Measurements from ENCODE around the gene APOBEC3B.

Gene APOBEC3B

DNA sequence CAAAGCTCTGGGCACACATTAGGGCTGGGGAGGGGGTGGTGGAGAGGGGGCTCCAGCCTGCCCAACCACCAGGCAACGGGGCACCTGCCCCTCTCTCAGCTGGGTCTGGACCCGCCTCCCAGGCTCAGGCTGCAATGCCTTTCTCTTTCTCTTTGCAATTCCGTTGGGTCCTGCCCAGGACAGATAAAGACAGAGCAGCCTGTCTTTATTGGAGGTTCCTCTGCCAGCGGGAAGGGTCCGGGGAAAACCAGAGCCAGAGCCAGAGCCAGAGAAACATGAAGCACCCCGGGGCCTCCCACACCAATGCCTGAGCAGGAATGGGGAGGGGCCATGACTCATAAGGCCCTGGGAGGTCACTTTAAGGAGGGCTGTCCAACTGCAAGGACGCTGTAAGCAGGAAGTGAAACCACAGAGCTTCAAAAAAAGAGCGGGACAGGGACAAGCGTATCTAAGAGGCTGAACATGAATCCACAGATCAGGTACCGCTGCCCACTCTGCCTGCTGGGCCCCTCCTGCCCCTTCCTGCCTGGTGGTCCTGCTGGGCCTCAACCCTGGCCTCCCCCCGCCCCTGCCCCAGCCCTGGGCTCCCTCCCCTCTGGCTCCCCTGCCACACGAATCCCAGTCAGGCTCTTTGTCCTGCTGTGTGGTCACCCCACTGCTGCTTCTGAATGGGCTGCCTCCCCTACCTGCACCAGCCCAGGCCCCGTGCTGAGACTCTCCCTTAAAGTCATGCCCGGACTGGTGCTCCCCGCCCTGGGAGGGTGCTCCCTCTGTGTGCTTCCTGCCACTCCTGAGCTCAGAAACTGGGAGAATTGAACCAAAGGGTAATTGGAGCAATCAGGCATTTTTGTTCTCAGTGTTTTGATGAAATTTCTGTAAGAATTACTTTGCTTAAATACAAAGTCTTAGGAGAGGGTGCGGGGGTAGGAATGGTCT lies at the start of gene APOBEC3B:
APOBEC3B (plus strand) TSS at position 356 of the 936 bp plus-strand sequence; CDS start at position 463, 107 bp downstream.
- peak; percentile 99 for DNase-seq

DNA sequence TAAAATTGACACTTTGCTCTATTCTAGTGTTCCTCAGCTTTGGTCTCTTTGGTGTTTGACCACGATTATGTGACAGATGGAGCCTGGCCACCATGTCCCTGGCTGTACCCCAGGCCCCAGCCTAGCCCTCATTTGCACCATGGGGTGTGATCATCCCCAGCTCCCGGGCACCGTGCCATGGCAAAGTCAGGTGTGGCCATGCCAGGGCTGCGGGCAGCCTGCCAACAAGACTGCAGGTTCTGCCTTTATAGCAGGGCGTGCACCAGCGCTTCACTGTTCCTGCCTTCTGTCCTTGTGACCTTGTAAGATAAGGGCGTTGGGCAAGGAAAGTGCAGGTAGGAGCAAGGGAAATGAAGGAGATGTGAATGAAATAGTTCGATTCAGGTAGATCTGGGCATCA lies 47.1 kb upstream of the APOBEC3B start:
- no peak for DNase-seq

DNA sequence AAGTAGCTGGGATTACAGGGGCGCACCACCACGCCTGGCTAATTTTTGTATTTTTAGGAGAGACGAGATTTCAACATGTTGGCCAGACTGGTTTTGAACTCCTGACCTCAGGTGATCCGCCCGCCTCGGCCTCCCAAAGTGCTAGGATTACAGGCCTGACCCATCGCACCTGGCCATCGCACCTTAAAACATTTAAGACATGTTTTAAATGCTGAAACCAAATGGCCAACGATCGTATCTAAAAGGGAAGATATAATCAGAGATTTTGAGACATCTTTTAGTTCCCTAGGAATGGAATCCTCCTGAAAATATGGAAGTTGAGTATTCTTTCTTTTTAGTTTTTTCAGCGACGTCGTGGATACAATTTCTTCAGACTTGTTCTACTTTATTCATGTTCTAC lies 46.5 kb upstream of the APOBEC3B start:
- no peak for DNase-seq

DNA sequence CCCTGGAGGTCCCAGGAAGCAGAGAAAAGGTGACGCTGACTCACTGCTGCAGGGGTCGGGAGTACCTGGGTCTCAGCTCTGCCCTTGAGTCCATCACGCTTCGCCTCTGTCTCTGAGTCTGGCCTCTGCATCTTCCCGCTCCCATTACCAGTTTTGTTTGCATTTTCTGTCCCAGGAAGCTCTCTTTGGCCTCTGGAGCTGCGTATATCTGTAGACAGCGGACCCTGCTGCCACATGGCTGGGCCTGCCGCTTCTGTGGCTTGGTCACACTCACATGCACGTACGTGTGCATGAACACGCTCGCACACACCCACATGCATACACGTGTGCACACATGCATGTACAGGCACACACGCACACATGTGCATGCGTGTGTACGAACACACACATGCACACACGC lies 45.6 kb upstream of the APOBEC3B start:
- no peak for DNase-seq

DNA sequence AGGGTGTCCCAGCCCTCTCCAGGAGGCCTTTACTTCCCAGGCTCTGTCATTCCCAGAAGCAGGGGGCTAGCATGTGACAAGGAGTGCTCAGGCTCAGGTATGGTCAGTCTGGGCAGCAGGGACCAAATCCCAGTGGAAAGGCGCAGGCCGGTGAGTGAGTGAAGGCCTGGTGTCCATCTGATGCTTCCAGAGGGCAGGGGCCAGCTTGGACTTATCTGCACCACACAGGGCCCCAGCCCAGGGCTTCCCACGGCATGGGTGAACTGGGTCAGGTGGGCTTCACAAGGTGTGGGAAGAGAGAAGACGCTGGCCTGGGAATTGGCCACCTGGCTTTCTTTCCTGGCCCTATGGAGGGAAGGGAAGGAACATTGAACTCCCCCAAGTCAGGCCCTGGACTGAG lies 45.1 kb upstream of the APOBEC3B start:
- no peak for DNase-seq

DNA sequence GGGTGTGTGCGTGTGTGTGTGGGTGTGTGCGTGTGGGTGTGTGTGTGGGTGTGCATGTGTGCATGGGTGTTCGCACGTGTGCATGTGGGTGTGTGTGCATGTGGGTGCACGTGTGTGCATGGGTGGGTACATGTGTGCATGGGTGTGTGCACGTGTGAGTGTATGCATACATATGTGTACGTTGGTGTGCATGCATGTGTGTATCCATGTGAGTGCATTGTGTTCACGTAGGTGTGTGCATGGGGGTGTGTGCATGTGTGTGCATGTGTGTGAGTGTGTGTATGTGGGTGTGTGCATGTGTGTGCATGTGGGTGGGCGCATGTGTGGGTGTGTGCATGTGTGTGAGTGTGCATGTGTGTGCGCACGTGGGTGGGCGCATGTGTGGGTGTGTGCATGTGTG lies 44.6 kb upstream of the APOBEC3B start:
- no peak for DNase-seq

DNA sequence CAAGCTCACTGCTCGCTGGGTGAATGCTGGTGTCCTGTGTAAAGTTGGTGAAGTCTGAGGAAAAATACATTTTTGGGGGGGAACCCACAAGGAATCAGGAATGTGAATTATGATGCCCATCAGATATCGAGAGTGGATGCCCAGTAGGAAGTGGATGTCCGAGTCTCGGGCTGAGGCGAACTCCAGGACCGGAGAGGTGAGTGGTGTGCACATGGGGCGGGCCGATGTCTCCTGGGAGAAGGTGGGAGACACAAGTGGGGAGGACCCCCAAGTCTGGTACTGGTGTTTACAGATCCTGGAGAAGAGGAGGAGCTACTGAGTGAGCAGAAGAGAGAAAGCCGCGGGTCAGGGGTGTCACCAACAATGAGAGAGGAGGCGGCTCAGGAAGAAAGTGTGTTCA lies 43.9 kb upstream of the APOBEC3B start:
- DNase-seq, result no peak

DNA sequence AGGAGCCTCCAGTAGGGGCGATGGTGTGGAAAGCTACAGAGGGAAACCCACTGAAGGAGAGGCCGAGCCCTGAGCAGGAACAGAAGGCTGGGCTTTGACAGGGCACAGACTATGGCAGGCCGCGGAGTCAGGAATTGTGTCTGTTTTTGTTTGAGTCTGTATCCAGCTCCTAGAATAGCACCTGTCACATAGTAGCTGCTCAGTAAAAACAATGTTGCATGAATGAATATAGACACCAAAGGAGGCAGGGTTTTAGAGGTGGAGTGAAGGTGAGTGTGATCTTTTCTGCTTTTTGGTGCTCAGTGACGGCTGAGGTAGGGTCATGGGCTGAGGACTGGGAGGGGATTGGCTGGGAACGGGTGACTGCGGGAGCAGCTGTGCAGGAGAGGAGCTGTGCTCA lies 43.2 kb upstream of the APOBEC3B start:
- no peak for DNase-seq

DNA sequence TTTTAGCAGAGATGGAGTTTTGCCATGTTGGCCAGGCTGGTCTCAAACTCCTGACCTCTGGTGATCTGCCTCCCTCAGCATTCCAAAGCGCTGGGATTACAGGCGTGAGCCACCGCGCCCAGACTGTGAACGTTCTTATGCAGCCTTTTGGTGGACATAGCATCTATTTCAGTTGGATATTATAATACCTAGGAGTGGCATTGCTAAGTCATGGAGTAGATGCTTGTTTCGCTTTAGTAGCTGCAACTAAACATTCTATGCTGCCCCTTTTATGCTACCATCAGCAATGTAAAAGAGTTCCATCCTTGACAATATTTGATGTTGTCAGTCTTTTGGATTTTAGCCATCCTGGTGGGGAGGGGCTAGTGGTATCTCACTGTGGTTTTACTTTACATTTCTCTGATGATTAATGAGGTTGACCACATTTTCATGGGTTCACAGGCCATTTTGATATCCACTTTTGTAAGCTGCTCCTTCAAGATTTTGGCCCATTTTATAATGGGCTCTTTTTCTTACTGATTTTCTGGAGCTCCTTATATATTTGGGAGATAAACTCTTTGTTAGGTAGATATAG lies 41.2 kb upstream of the APOBEC3B start:
- peak; percentile 86 for DNase-seq

DNA sequence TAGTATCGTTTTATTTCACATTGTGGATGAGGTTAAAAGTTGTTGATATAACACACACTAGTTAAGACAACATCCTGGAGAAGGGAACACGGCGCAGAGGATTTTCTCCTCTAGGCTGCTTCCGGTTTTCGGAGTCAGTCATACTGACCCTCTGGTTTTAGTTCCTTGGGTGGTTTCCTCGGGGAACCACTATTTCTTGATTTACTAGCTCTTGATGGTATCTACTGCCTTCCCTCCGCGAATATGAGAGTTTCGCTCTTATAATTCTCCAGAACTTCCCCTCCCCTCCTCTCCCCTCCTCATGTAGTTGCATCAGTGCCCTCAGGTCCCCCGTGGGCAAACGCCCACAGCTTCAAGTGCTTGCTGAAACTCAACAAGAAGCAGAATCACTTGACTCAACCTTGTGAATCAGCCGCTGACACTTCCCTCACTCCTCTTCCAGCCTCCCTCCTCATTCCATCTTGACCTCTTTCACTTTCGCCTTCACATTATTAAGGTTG lies 40.6 kb upstream of the APOBEC3B start:
- DNase-seq, result peak; percentile 99

DNA sequence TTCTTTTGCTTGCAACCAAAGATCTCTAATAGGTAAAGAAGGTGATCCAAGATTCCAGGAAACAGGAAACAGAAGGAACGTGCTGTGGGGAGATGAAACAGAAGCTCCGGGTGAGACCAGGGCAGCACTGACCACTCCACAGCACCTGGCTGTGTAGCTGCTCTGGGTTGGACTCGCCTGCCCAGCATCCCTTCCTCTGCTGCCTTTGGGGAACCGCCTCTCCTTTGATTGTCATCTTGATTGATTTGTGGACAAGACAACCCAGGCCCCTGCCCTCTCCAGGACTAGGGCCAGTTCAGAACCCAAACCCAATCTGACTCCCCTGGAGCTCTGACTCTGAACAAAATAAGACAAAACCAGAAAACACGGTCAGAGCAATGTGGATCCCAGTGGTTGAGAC lies 39.4 kb upstream of the APOBEC3B start:
- no peak for DNase-seq

DNA sequence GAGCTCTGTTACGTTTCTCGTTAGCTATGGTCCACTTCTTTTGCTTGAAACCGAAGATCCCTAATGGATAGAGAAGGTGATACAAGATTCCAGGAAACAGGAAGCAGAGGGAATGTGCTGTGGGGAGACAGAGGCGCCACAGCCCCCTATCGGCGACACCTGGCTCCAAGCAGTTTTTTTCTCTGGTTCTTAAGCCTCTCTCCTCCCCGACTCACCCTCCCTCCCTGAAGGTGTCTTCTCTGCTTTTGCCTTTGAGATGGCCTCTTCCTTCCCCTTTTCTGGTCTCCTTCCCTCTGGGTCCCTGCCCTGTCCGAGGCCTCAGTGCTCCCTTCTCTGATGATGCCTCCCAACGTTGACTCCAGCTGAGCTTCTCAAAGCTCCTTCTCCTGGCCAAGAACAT lies 38.9 kb upstream of the APOBEC3B start:
- peak; percentile 50 for DNase-seq

DNA sequence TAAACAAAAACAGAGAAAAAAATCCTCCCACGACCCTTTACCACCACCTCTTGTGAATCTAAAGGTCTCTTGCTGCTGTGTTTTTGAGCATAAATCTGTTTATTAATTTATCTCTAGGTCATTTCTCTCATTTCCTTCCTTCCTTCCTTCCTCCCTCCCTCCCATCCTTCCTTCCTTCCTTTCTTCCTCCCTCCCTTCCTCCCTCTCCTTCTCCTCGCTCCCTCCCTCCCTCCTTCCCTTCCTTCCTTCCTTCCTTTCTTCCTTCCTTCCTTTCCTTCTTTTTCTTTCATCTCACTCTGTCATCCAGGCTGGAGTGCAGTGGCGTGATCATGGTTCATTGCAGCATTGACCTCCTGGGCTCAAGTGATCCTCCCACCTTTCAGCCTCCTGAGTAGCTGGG lies 38.3 kb upstream of the APOBEC3B start:
- no peak for DNase-seq

DNA sequence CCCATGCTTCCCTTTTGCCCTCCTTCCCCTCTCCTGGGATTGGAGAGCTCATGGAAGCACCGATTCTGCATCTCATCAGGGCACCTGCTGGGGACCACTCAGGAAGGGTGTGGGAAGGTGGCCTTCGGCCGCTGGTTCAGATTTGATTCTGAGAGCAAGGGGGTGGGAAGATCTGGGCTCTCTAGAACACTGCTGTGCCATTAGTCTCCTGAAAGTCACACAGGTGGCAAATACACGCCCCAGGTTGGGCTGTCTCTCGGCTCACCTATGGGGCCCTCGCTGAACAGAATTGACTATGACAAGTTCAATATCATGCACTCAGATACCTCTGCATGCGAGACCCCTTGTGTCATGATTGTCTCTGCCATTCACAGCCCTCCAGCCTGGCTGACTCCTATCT lies 37.5 kb upstream of the APOBEC3B start:
- no peak for DNase-seq

DNA sequence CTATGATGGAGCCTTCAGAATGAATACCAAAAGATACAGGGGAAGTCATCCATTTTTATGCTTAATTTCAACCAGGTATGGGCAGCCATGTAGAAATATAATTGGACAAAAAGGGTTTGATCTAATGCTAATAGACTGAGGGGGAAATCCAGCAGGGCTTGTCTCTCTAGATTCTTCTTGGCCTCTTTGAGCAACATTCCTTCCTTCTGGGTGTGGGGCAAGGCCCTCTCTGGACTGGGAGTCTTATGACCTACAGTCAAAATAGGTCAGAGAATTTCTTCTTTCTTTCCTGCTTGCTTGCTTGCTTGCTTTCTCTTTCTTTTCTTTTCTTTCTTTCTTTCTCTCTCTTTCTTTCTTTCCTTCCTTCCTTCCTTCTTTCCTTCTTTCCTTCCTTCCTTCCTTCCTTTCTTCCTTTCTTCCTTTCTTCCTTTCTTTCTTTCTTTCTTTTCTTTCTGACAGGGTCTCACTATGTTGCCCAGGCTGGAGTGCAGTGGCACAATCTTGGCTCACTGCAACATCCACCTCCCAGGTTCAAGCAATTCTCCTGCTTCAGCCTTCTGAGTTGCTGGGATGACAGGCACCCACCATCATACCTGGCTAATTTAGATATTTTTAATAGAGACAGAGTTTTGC lies 36.3 kb upstream of the APOBEC3B start:
- DNase-seq, result peak; percentile 61

DNA sequence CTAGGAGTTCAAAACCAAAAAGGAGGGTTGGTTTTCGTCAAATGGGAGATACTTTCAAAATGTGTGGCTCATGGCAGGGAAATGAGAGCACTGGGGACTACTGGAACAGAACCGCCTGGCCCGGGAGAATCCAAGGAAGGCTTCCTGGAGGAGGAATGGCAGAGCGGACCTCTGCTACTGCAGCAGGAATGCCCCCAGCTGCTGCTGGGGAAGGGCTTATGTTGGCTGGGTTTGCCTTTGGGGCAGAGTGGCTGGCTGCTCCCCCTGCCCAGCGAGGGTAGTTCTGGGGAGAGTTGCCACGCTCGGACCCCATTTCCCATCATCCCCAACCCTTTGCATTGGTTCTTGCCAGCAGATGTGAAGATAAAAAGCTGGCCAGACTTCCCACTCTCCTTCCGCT lies 35.4 kb upstream of the APOBEC3B start:
- DNase-seq, result no peak

DNA sequence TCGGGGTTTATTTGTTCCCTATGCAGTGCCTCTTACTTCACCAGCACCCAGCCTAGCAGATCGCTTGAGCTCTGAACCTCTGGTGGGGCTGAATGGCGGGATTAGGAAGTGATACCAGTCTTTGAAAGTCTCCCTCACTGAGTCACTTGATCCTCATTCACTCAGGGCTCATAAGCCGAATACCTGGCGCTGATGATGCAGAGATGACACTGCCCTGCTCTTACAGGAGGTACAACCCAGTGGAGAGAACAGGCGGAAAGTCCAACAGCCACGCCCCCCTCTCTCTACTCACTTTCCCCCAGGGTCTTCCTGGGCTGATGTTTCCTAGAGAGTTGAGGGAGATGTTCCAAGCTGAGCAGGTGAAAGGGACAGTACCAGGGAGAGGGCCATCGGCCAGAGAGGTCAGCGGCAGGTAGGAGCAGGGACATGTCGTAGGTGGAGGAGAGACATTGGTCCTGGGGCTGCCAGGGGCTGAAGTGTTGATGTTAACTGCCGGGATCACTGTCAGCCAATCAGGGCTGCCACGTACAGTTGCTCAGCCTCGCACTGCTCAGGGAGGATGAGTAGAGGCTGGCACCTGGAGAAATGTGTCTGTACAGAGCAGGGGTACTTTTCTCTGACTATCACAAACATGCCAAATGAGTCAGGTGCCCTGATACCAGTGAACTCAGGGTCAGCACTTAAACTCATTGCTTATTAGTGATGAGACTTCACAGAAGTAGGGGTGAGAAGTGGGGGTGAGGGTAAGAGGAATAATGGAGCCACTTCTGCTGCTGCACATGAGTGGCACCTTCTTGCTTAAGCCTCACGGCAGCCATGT lies 34.6 kb upstream of the APOBEC3B start:
- peak; percentile 89 for DNase-seq

DNA sequence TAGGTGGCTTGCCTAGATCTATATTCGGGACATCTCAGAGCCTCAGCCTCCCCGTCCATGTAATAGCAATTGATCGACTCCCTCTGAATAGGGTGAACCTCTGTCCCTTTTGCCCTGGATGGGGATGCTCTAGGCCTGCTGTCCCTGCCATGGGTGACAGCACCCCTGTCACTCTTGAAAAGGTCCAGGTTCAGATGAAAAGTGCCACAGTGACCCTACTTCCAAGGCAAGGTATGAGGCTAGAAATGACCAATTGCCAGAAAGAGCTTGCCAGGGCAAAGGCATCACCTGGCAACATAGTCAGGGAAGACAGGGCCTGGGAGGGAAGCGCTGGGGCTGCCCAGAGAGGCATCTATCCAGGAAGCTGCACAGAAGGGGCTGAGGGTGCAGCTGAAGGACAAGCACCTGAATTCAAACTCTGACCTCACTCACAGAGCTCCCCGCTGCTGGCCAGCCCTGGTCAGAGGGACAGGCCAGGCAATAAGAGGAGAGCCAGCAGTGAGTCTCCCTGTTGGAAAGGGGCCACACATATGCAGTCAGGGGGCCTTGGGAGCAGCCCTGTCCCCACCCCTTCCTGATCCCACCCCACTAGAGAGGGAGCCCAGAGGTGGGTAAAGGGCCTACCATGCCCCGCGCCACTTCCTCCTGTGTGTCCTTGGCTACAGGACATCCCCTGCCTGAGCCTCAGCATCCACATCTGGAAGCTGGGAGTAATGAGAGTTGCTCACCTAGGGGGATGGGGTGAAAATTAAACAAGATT lies 33.8 kb upstream of the APOBEC3B start:
- no peak for DNase-seq

DNA sequence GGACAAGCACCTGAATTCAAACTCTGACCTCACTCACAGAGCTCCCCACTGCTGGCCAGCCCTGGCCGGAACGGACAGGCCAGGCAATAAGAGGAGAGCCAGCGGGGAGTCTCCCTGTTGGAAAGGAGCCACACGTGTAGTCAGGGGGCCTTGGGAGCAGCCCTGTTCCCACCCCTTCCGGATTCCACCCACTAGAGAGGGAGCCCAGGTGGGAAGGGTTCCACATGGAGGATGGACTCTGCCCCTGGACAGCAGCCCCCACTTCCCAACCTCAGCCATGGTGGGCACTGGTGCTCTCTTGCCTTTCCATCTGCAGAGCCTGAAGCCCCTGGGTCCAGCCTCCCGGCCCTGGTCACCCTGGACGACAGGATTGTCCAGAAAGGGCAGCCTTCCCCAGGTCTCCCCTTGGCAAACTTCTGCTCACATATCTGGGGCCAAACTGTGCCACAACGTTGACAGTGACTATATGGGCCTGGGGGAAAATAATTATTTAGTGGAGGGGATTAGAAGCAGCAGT lies 32.2 kb upstream of the APOBEC3B start:
- DNase-seq, result no peak

DNA sequence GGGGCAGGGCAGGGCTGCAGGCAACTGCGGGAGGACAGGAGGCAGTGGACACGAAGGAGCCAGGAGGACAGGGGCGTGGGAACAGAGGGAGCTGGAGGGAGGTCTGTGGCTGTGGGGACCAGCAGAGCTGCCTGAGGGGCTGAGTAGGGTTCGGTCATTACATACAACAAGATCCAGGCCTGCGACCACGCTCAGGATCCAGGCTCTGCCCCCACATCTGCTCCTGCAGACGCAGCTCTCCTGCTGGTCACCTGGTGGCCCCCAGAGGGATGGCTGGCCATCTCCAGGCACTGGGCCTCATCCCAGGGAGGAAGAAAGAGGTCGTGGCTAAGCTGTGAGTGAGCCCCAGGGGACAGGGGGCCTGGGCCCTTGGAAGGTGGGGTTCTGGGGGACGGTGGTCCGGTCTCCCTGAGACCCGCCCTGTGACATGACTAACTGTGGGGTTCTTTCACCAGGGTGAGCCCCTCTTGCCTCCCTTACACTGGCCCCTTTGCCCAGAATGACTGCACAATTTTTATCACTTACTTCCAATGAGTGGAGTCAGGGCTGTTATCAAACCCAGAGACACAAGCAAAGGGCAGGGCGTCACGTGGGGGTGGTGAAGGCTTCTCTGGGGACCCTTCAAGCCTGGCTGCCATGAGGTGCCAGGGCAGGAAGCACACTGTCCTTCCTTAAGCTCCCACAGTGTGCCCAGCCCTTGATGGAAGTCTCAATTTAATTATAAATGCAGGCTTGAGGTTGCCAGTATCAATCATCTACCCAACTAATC lies 31.4 kb upstream of the APOBEC3B start:
- no peak for DNase-seq

DNA sequence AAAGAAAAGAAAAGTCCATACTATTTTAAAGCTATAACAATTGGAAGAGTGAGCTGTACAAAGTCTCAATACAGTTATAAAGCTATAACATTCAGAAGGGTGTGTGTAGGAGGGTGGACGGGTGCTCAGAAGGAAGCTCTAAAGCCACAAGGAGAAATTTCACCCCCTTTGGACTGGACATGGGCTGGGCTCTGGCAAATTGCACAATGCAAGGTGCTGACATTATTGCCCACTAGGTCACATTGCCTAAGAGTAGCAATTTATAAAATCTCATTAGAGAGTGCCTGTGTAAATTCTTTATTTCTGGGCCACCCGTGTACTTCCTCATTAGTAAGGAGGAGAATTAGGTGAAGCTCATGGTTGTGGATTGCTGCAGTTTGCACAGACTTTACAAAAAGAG lies 30.4 kb upstream of the APOBEC3B start:
- DNase-seq, result peak; percentile 86

Data from suppressor macrophage treated with lipopolysaccharide for 4 hours (primary cell).